Measurements from ENCODE around the gene SAGE1.

GRCh38 chrX:135951291-135951690, 57.8 kb downstream of the SAGE1 start:
- TF ChIP-seq CTCF (IDR thresholded peaks at IDR 0.05) (no peak), POLR2A (IDR thresholded peaks at IDR 0.05) (no peak)

Data from lower leg skin (tissue), 3 donors.